Testis (tissue), 3 donors: ENCODE data around the gene TNS3. TPM values are rescaled to one million over a fixed set of nuclear protein-coding genes. Genes with fewer than 3 reads are reported as not detected.

Experiments
- DNase-seq: peaks from one replicate; pipeline ENCODE4 v3.0.0-alpha.2; 2019
- H3K27ac ChIP-seq, 2 donors: fragments of 200-600 bp; sonication (generic); one replicate each; pipeline ENCODE4 v1.5.1; 2019
- H3K27me3 ChIP-seq: fragments of 200-600 bp; sonication (generic); one replicate; pipeline ENCODE4 v1.5.1; 2019
- H3K36me3 ChIP-seq: fragments of 200-600 bp; sonication (generic); one replicate; pipeline ENCODE4 v1.5.1; 2017; ENCODE audit warnings: low read depth; ENCODE audit errors: missing control alignments
- H3K4me1 ChIP-seq: fragments of 200-600 bp; sonication (generic); one replicate; pipeline ENCODE4 v1.5.1; 2019
- H3K4me3 ChIP-seq, 2 donors: fragments of 200-600 bp; sonication (generic); one replicate each; pipeline ENCODE4 v1.5.1; 2017 to 2019
- H3K9me3 ChIP-seq: fragments of 200-600 bp; sonication (generic); one replicate; pipeline ENCODE4 v1.5.1; 2017
- POLR2A ChIP-seq: fragments of 450-650 bp; IDR thresholded peaks from one replicate; pipeline ENCODE4 v1.6.1; 2017; ENCODE audit warnings: antibody characterized with exemption, mild to moderate bottlenecking, moderate library complexity
- WGBS, 2 donors: methylation state at CpG; one replicate each; pipeline ENCODE4 v1.1.5; 2018; 5-methylcytosine and 5-hydroxymethylcytosine counted together
- intact Hi-C: fragments of 100-400 bp; cut with DNase I; formaldehyde crosslinking; loops from one replicate; pipeline ENCODE4 v1.15.1; 2023; ENCODE audit warnings: low total_unique reads
- polyA plus RNA-seq: library from polyadenylated mRNA; stranded (reverse); fragments of 350-450 nt; fragmentation: Illumina TruSeq; extraction: RNeasy Lipid Tissue Mini Kit (QIAGEN cat#74804); gene quantifications from one replicate; pipeline ENCODE4 v1.2.3, GENCODE V29; 2014; ENCODE audit warnings: low read depth, low replicate concordance; ENCODE audit not compliant: insufficient read depth
- total RNA-seq, 2 donors: library from RNA; depleted of rRNA; stranded (reverse); fragments of >200 nt; gene quantifications; one replicate each; pipeline ENCODE4 v1.2.3, GENCODE V29; 2016
- TF ChIP-seq, protein P1 (sequence below), 3 experiments: fragments of 450-650 bp in 2 of 3; fragments of 200-600 bp in 1 of 3; sonication (generic) in 1 of 3; IDR thresholded peaks; one replicate each; pipeline ENCODE4 v1.5.1; 2016 to 2019; ENCODE audit warnings: antibody characterized with exemption in 3 of 3, mild to moderate bottlenecking in 2 of 3, moderate library complexity in 1 of 3

Gene TNS3
- total and polyA plus RNA-seq, 3 donors from 2014 or later, result 28.5 to 93.5 (median 60.0) TPM

DNA sequence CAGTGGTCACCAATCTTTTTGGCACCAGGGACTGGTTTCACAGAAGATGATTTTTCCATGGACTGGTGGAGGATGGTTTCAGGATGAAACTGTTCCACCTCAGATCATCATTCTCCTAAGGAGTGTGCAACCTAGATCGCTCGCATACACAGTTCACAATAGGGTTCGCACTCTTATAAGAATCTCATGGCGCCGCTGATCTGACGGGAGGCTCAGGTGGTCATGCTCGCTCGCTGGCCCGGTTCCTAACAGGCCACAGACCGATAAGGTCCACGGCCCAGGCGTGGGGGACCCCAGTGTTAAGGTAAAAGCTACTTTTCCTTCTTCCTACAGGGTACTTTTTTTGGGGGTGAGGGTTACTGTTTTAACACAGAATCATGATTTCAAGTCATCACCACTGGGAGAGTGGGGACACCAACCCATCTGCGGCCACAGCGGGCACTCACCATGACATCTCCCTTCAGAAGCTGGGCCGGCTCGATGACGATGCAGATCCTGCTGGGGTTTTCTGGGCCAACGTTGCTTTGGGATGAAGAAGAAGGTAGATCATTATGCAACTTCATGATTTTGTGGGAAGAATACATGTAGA, 170.5 kb downstream of the TNS3 start:
- no peak for TF ChIP-seq POLR2A
- H3K9me3 ChIP-seq, result no peaks in the 10 kb centered on the region
- intact Hi-C loops, result no loop called here
- peaks cover 8% of the 10 kb centered on the region for H3K4me1 ChIP-seq
- H3K27me3 ChIP-seq, result no peaks in the 10 kb centered on the region
- no peak overlapping the region for H3K4me3 ChIP-seq
- 95 to 98% methylated on average over 16 to 18 of the region's 18 CpGs for WGBS, 2 donors
- no peak for DNase-seq
- H3K27ac ChIP-seq, result no peak overlapping the region
- no peaks in the 10 kb centered on the region for H3K36me3 ChIP-seq

DNA sequence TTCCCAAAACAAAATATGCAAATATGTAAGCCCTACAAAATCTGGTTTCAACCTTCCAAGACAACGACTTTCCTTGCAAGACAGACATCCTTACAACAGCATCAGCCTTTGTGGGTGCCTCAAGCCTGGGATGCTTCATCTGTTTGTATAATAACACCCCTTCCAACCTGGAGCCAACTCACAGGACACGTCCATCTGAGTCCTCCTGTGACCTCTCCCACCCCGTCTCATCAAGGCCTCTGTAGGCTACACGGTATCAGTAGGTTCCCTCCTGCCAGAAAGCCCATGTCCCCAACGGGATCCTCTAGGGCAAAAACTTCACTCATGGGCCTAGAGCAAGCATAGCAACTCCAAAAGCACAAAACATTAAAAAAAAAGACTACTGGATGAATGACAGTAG, 173.2 kb downstream of the TNS3 start:
- no peak for DNase-seq
- no peaks in the 10 kb centered on the region for H3K9me3 ChIP-seq

DNA sequence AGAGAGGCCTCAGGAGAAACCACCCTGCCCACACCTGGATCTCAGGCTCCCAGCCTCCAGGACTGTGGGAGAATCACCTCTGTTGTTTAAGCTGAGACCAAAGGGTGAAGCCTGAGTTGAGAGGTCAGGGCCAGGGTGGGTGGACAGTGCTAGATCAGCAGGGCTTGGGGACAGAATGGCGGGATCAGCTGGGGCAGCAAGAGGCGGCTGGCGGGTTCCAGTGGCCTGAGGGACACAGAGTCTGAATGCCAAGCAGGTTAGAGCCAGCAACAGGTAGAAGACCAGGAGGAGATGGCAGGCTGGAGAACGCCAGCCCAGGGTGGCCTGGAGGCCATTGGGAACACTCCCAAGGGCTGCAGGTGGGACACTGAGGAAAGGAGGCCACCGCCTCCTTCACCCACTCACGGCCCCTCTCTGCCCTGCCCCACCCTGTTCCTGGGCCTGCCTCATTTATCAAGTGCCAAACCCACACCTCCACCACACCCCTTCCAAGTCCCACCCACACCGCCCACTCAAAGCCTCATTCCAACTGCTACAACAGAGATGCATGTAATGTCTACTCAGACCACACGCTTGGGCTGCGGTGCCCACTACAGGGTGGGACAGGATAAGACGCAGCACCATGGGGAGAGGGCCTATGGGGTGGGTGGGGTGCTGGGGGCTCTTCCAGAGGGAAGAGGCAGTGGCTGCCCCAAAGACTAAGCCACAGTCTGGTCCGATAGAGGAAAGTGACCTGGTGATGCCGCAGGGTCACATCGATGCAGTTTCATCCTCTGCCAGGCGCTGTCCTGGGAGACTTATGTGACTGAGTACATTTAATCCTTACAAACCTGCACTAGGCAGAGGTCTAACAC, 173.9 kb downstream of the TNS3 start:
- Histone ChIP-seq H3K9me3 (no peaks in the 10 kb centered on the region), H3K4me1 (peaks cover 20% of the 10 kb centered on the region), H3K4me3 (no peak overlapping the region), H3K36me3 (no peaks in the 10 kb centered on the region), H3K27ac (no peak overlapping the region), H3K27me3 (no peaks in the 10 kb centered on the region)
- 96 to 97% methylated on average over 12 to 14 of the region's 14 CpGs for WGBS, 2 donors
- TF ChIP-seq, protein P1, sequence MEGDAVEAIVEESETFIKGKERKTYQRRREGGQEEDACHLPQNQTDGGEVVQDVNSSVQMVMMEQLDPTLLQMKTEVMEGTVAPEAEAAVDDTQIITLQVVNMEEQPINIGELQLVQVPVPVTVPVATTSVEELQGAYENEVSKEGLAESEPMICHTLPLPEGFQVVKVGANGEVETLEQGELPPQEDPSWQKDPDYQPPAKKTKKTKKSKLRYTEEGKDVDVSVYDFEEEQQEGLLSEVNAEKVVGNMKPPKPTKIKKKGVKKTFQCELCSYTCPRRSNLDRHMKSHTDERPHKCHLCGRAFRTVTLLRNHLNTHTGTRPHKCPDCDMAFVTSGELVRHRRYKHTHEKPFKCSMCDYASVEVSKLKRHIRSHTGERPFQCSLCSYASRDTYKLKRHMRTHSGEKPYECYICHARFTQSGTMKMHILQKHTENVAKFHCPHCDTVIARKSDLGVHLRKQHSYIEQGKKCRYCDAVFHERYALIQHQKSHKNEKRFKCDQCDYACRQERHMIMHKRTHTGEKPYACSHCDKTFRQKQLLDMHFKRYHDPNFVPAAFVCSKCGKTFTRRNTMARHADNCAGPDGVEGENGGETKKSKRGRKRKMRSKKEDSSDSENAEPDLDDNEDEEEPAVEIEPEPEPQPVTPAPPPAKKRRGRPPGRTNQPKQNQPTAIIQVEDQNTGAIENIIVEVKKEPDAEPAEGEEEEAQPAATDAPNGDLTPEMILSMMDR (IDR thresholded peaks at IDR 0.05), result no peak
- TF ChIP-seq POLR2A, result no peak
- intact Hi-C loops, result no loop called here
- no peak for DNase-seq

More for the DNA sequence above, 173.2 kb downstream of the TNS3 start:
- H3K4me1 ChIP-seq, result peaks cover 20% of the 10 kb centered on the region
- intact Hi-C loops, result no loop called here
- TF ChIP-seq, protein P1 (IDR thresholded peaks at IDR 0.05), result no peak
- no peak for TF ChIP-seq POLR2A
- H3K27me3 ChIP-seq, result no peaks in the 10 kb centered on the region
- no peaks in the 10 kb centered on the region for H3K36me3 ChIP-seq
- H3K27ac ChIP-seq, result no peak overlapping the region
- WGBS, 2 donors, result 79 to 82% methylated on average over 5 of the region's 5 CpGs
- H3K4me3 ChIP-seq, result no peak overlapping the region

DNA sequence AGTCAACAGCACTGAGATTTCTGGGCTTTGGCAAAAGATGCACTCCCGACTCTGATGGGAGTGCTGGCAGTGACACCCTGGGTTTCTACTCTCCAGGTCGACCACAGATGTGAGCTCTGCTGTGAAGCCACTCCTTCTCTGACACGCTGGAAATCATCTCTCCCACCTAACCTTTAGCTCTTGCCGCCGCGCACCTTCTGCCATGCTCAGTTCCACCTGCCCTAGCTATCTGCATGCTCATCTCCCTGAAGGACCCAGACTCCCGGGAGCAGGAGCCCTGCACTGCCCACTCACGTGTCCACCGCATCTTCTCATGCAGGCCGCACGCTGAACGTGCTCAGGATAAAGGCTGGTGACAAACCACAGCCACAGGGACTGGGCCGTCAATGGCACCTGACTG, 174.8 kb downstream of the TNS3 start:
- TF ChIP-seq, protein P1 (IDR thresholded peaks at IDR 0.05), result no peak
- no peak for TF ChIP-seq POLR2A
- no peak for DNase-seq
- Histone ChIP-seq H3K4me3 (no peak overlapping the region), H3K27ac (no peak overlapping the region), H3K27me3 (no peaks in the 10 kb centered on the region), H3K36me3 (no peaks in the 10 kb centered on the region), H3K9me3 (no peaks in the 10 kb centered on the region), H3K4me1 (peaks cover 20% of the 10 kb centered on the region)
- 76 to 80% methylated on average over 13 of the region's 13 CpGs for WGBS, 2 donors
- intact Hi-C loops, result no loop called here

DNA sequence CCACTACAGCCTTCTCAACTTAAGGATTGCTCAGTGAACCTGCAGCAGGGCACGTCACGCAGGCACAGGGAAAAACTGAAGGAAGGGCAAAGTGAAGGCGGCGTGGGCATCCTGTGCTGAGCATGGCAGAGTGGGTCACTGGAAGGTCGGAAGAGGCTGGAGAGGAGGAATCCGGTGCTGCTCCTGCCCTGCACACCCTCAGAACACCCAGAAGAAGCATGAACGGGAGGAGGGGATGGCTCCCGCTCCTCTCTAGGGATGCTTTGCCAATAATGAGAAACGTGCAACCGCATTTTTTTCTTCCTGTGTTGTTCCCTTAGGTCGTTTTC, 175.1 kb downstream of the TNS3 start:
- no peak for DNase-seq
- Histone ChIP-seq H3K4me3 (no peak overlapping the region), H3K27ac (no peak overlapping the region), H3K4me1 (peaks cover 20% of the 10 kb centered on the region), H3K36me3 (no peaks in the 10 kb centered on the region), H3K9me3 (no peaks in the 10 kb centered on the region), H3K27me3 (no peaks in the 10 kb centered on the region)
- 41 to 49% methylated on average over 11 of the region's 11 CpGs for WGBS, 2 donors
- TF ChIP-seq, protein P1 (IDR thresholded peaks at IDR 0.05), result no peak
- TF ChIP-seq POLR2A, result no peak
- intact Hi-C loops, result no loop called here
